Activated naive CD8-positive, alpha-beta T cell treated with anti-CD3 and anti-CD28 coated beads for 36 hours (primary cell): ENCODE results near the gene ANKRD23. TPM values are rescaled to one million over a fixed set of nuclear protein-coding genes. Genes with fewer than 3 reads are reported as not detected.

Experiments used
- DNase-seq: peaks from one replicate; pipeline ENCODE4 v3.0.0; 2021
- H3K27ac Mint-ChIP-seq: one replicate; pipeline ENCODE4 v1.8.0; 2022; ENCODE audit warnings: mild to moderate bottlenecking, moderate library complexity, mixed read lengths
- H3K27me3 Mint-ChIP-seq: one replicate; pipeline ENCODE4 v1.8.0; 2022; ENCODE audit warnings: mild to moderate bottlenecking, mixed read lengths
- H3K36me3 Mint-ChIP-seq: one replicate; pipeline ENCODE4 v1.8.0; 2021; ENCODE audit warnings: mild to moderate bottlenecking, mixed read lengths
- H3K4me1 Mint-ChIP-seq: one replicate; pipeline ENCODE4 v1.8.0; 2021; ENCODE audit warnings: mixed read lengths
- H3K4me3 Mint-ChIP-seq: one replicate; pipeline ENCODE4 v1.8.0; 2022; ENCODE audit warnings: mild to moderate bottlenecking, moderate library complexity, mixed read lengths
- H3K9me3 Mint-ChIP-seq: one replicate; pipeline ENCODE4 v1.8.0; 2022; ENCODE audit warnings: mixed read lengths
- total RNA-seq, 2 experiments: library from RNA; stranded (reverse); gene quantifications; one replicate each; pipeline ENCODE4 v1.2.3, GENCODE V29; 2021

Gene ANKRD23
- total RNA-seq, 2 experiments from 2014 or later, result 2.7 to 3.2 TPM

DNA sequence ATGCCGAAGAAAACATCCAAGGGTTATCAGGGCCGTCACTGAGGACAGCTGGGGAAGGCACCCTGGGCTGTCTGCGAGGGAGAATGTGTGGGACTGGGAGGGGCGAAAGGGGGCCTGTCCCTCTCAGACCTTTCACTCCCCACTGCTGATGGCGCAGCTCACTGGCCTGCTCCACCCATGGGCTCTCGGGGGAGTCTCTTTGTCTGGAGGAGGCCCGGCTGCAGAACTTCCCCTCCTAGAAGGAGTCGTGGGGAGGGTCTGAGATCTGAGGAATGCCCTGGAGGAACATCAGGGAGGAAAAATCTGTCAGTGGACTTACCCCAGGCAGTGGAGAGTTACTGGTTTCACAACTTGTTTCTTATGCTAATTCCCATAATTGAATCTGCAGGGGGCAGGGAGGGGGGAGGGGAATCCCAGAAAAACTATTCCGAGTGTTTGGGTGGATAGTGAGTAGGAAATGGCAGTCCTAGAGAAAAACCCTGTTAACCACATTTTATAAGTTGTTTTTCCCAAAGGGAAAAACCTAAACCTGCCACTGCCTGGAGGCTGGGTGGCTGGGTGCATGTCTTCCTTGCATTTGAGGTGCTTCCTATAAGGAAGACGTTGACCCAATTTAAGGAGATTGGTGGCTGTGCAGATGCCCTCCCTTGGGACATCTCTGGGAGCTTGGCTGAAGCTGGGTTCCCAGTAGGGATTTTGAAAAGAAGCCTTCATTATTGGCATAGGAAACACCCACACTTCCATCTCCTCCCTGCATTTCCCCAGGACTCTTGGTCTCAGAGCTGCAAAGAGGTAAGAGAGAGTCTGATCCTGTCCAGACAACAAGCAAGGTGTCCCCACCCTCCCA is 37.8 kb upstream of the ANKRD23 start:
- H3K9me3 Mint-ChIP-seq, result no peaks in the 10 kb centered on the region
- no peak for DNase-seq
- no peaks in the 10 kb centered on the region for H3K27me3 Mint-ChIP-seq
- no peak overlapping the region for H3K4me3 Mint-ChIP-seq
- no peaks in the 10 kb centered on the region for H3K36me3 Mint-ChIP-seq
- no peak overlapping the region for H3K27ac Mint-ChIP-seq
- no peaks in the 10 kb centered on the region for H3K4me1 Mint-ChIP-seq

DNA sequence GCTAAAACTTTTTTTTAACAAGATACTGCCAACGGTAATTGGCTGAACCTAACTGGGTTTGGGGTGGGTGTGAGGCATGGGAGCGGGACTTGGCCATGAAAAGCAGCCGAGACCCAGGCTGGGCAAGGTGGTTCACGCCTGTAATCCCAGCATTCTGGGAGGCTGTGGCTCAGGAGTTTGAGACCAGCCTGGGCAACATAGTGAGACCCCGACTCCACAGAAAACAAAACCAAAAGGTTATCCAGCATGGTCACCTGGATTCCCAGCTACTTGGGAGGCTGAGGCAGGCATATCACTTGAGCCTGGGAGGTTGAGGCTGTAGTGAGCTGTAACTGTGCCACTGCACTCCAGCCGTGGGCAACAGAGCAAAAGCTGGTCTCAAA is 37.1 kb upstream of the ANKRD23 start:
- H3K4me1 Mint-ChIP-seq, result peaks cover 2% of the 10 kb centered on the region
- no peaks in the 10 kb centered on the region for H3K36me3 Mint-ChIP-seq
- DNase-seq, result no peak
- H3K9me3 Mint-ChIP-seq, result no peaks in the 10 kb centered on the region
- no peak overlapping the region for H3K27ac Mint-ChIP-seq
- no peak overlapping the region for H3K4me3 Mint-ChIP-seq
- no peaks in the 10 kb centered on the region for H3K27me3 Mint-ChIP-seq

DNA sequence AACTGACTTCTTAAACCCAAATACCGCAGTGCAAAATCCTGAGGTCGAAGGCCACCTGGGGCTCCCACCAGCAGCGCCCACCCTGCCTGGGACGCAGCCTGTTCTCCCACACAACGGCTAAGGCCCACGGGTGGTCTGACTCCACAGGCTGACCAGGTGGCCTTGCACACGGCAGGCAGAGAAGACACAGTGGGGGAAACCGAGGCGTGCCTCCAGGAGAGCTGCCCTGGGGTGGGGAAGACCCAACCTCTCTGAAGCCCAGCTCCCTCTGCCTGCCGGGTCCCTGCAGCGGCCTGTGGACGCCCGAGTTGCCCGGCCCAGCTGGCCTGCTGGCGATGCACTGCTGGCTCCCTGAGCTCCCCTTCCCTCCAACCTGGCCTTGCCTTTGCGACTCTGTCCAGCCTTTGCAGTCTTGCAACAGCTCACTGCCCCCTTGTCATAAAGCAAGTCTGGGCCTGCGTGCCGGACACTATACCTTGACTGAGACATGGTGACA is 35.8 kb upstream of the ANKRD23 start:
- Mint-ChIP-seq H3K4me1 (peaks cover 8% of the 10 kb centered on the region), H3K4me3 (no peak overlapping the region), H3K9me3 (no peaks in the 10 kb centered on the region)

DNA sequence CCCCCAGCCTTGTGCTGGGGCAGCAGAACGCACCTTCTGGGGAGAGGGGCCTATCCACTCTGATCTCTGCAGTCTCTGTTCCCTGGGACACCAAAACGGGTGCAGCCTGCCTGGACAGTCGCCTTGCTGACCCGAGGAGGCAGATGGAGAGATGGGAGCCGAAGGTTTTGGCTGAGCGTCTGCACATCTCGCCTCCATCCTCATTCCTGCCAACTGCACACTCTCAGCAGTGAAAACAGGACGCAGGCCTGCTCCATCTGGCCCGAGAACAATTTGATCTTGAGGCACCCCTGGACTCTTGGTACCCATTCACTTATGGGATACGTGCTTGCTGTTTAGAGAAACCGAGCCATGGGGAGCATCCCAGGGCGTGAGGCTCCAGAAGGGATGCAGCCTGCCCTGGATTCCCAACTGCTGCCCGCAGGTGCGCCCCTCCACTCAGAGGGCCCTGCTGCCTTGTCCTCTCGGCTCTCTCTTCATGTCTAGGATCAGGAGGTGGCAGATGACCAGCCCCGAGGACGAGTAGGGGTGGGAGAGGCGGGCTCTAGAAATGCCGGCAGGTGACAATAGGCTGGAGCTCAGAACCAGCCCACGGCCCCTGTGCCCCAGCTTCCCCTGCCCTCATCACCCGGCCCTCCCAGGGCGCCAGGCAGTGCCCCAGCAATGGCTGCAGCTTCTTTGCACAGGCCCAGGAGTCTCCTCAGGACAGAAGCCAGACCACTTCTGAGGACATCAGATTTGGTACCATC is 35.1 kb upstream of the ANKRD23 start:
- no peaks in the 10 kb centered on the region for H3K27me3 Mint-ChIP-seq

More for the DNA sequence above, 35.8 kb upstream of the ANKRD23 start:
- Mint-ChIP-seq H3K27ac (no peak overlapping the region), H3K27me3 (no peaks in the 10 kb centered on the region), H3K36me3 (no peaks in the 10 kb centered on the region)
- no peak for DNase-seq

DNA sequence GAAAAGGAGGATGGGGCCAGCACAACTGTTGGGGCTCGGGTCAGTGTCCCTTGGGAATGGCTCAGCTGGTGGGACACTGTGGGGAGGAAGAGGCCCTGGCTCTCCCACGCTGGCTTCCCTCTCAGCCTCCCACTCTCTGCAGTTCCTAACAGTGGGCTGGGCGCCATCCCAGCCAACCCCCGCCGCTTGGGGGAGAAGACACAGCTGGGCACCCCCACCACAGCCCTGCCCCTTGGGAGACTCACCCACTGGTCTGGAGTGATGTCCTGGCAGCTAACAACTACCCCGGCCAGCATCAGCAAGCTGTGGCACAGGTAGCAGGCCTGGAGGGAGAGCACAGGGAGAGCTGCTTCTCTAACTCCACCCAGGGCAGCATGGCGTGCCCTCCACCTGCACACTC is 34.4 kb upstream of the ANKRD23 start:
- Mint-ChIP-seq H3K4me1 (peaks cover 21% of the 10 kb centered on the region), H3K27ac (no peak overlapping the region), H3K9me3 (no peaks in the 10 kb centered on the region), H3K4me3 (no peak overlapping the region), H3K27me3 (no peaks in the 10 kb centered on the region), H3K36me3 (no peaks in the 10 kb centered on the region)
- no peak for DNase-seq

More for the DNA sequence above, 35.1 kb upstream of the ANKRD23 start:
- DNase-seq, result no peak
- no peak overlapping the region for H3K4me3 Mint-ChIP-seq
- H3K4me1 Mint-ChIP-seq, result peaks cover 14% of the 10 kb centered on the region
- no peaks in the 10 kb centered on the region for H3K9me3 Mint-ChIP-seq
- H3K27ac Mint-ChIP-seq, result no peak overlapping the region
- no peaks in the 10 kb centered on the region for H3K36me3 Mint-ChIP-seq

DNA sequence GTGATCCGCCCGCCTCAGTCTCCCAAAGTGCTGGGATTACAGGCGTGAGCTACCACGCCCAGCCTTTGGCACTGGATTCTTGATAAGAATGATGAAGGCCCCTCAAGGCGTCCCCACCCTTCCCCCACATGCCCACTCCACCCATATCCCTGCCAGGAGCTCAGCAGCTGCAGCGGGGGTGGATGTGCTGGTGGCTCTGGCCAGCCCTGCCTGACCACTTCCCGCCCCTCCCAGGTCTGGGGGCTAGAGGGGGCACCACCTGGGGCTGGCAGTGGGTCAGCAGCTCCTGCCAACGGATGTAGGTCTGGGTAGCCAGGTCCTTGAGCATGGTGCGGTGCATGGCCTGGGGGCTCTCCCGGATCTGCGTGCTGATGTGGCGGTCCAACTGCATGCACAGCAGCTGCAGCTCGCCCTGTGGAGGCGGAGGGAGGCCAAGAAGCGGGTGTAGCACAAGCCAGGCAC is 33.8 kb upstream of the ANKRD23 start:
- no peaks in the 10 kb centered on the region for H3K36me3 Mint-ChIP-seq
- no peak overlapping the region for H3K27ac Mint-ChIP-seq
- H3K9me3 Mint-ChIP-seq, result no peaks in the 10 kb centered on the region
- no peaks in the 10 kb centered on the region for H3K27me3 Mint-ChIP-seq
- no peak overlapping the region for H3K4me3 Mint-ChIP-seq
- peaks cover 26% of the 10 kb centered on the region for H3K4me1 Mint-ChIP-seq
- no peak for DNase-seq

DNA sequence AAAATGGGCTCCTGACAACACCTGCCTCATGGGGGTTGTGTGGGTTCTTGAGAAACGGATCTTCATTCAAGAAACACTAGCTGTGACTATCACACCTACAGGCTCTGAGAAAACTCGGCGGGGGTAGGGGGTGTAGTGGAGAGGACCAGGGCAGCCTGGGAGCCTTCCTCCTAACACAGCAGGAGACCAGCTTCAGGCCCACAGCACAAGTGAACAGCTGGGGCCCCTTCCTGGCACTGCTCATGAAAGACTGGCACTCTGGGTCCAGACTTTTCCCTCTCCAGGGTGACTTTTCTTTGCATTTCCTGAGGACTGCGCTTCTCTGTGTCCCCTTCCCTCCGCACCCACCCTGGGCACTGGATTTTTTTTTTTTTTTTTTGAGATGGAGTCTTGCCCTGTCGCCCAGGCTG is 33.2 kb upstream of the ANKRD23 start:
- H3K4me1 Mint-ChIP-seq, result peaks cover 30% of the 10 kb centered on the region
- H3K27me3 Mint-ChIP-seq, result no peaks in the 10 kb centered on the region
- H3K4me3 Mint-ChIP-seq, result no peak overlapping the region

DNA sequence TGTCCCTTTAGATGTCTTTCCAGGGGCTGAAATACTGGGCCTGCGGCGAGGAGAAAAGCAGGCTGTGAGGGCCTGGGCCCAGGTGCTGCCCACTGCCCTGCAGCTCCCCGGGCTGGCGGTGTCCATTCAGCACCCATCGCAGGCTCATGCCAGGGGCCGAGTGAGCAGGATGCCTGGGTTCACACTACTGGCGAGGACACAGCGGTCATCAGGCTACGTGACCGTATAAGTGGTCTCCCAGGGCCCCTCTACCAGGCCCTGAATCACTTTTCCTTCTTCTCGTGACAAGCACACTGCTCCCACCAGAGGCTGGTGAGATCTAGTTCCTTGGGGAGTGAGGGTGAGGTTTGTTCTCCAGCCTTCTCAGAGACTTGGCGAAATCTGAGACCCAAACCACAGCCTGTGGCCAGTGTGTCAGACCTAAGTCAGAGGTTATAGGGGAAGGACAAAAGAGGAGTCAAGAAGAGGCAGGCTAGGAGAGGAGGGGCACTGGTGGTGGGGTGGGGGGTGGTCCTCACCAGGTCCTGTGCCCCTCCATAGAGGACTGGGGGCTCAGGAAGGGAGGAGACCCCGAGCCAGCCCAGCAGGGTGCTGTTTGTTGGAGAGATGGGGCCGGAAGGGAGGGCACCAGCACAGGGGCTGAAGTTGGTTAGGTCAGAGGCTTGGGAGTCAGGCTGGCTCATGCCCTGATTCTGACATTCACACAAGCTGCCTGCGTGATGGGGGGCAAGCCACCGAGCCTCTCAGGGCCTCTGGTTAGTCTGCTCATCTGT is 32.6 kb upstream of the ANKRD23 start:
- Mint-ChIP-seq H3K9me3 (no peaks in the 10 kb centered on the region), H3K36me3 (no peaks in the 10 kb centered on the region), H3K4me1 (peaks cover 30% of the 10 kb centered on the region), H3K27ac (no peak overlapping the region), H3K27me3 (peaks cover under 1% of the 10 kb centered on the region), H3K4me3 (no peak overlapping the region)
- no peak for DNase-seq

More for the DNA sequence above, 33.2 kb upstream of the ANKRD23 start:
- Mint-ChIP-seq H3K9me3 (no peaks in the 10 kb centered on the region), H3K27ac (no peak overlapping the region), H3K36me3 (no peaks in the 10 kb centered on the region)
- DNase-seq, result no peak

DNA sequence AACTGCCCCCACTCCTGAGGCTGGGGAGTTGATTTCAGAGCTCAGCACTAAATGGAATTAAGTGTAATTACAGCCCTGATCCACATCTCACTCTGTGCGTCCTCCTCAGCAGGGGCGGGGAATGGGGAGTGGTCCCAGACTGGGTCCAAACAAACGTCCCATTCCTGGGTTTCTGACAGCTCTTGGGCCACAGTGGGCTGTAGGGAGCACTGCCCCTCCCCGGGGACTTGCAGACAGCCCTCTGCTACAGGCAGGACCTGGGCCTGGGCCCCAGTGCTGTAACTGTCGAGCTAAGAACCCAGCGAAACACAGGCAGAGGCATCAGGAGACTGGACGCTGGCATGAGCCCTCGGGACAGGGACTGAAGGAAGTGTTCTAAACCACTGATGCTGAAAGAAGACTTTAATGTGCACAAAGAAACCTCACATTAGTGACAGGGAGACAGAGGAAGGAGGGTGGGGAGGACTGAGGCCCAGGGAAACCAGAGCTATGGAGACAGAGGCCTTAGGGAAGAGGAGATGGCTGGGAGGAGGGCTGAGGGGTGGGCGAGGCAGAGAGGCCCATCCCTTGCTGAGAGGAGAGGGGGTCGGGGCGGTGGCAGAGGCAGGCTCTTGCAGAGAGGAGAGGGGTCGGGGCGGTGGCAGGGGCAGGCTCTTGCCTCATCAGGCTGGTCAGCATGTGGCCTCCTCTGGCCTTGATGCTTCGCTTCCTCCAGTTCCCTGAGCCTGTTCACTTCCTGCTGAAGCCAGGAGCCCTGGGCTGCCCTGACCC is 31.9 kb upstream of the ANKRD23 start:
- H3K4me1 Mint-ChIP-seq, result peaks cover 33% of the 10 kb centered on the region
- H3K9me3 Mint-ChIP-seq, result no peaks in the 10 kb centered on the region
- DNase-seq, result no peak
- no peak overlapping the region for H3K4me3 Mint-ChIP-seq
- no peak overlapping the region for H3K27ac Mint-ChIP-seq
- H3K27me3 Mint-ChIP-seq, result peaks cover 6% of the 10 kb centered on the region
- peaks cover 2% of the 10 kb centered on the region for H3K36me3 Mint-ChIP-seq

DNA sequence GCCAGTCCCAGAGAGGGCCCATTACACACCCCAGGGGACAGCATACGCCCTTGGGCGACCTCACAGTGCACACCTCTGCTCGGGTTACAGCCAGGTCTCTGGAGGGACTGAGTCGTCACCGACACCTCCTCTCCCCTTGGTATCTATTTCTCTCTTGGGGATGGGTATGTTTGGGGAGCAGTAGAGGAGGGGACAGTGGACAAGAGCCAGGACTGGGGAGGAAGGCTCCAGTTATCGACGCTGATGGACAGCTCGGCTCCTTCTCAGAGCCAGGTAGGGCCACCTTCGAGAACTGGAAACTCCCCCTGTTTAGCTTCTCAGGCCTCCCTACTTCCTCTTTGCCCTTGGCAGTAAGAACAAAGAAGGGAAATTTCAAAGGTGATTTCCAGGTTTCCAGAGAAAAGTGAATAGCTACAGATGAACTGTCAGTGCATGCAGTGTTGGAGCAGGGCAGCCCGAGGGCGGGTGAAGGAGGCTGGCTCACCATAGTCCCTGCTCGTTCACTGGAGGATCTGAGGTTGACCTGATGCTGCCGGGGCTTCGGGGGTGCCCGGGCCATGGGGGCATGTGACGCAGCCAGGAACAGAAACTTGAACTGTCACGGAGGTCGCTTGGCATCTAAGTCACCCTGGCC is 30.5 kb upstream of the ANKRD23 start:
- peak; percentile 30 for DNase-seq
- Mint-ChIP-seq H3K36me3 (peaks cover 2% of the 10 kb centered on the region), H3K27ac (no peak overlapping the region), H3K4me1 (peaks cover 38% of the 10 kb centered on the region), H3K9me3 (no peaks in the 10 kb centered on the region), H3K27me3 (peaks cover 10% of the 10 kb centered on the region), H3K4me3 (no peak overlapping the region)

DNA sequence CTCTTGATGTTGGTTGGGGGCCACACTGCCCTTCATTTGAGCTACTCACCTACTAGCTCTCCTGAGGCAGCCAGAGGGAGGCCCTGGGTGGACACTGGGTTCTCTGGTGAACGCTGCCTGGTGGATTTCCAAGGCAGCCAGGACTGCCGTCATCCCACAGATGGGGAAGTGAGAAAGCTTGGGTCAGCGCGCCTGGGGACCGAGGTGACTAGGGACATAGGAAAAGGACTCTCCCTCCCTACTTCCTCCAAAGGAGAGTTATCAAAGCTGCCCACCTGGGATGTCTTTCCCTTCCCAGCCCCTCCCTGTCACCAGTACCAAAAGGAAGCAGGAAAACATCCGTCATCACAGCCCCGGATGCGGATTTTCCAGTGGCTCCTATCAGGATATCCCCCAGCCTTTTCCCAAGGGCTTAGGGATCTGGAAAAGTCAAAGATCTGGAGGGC is 29.9 kb upstream of the ANKRD23 start:
- Mint-ChIP-seq H3K4me1 (peaks cover 38% of the 10 kb centered on the region), H3K9me3 (no peaks in the 10 kb centered on the region), H3K27ac (no peak overlapping the region), H3K4me3 (no peak overlapping the region), H3K36me3 (peaks cover 2% of the 10 kb centered on the region), H3K27me3 (peaks cover 10% of the 10 kb centered on the region)
- no peak for DNase-seq

DNA sequence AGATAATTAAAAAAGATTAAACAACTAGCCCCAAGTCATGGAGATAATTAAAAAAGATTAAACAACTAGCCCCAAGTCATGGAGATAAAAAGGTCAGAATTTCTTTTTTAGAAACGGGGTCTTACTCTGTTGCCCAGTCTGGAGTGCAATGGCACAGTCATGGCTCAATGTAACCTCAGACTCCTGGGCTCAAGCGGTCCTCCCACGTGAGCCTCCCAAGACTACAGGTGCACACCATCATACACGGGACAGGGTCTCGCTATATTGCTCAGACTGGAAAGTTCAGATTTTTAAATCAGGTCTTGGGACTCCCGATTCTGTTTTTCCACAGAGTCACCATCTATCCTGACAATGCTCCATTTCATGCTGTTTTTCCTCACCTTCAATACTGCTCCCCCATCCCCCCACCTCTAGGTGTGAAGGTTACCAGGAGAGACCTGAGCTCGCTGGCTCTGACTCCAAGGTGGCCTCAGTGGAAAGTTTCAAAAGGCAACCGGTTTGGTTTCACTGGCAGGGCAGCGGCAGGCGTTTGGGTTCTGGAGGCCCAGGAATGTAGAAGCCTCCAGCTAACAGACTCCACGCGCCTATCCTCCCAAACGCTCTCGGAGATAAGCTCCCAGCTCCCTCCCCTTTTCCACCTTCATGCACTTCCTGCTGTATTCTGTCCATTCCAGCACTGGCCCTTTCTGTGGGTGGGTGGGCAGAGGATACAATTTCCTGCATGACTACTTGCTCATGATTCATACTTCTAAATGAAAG is 28.9 kb upstream of the ANKRD23 start:
- H3K27ac Mint-ChIP-seq, result no peak overlapping the region
- no peak overlapping the region for H3K4me3 Mint-ChIP-seq
- no peak for DNase-seq
- no peaks in the 10 kb centered on the region for H3K9me3 Mint-ChIP-seq
- H3K27me3 Mint-ChIP-seq, result peaks cover 10% of the 10 kb centered on the region
- peaks cover 4% of the 10 kb centered on the region for H3K36me3 Mint-ChIP-seq
- peaks cover 42% of the 10 kb centered on the region for H3K4me1 Mint-ChIP-seq

DNA sequence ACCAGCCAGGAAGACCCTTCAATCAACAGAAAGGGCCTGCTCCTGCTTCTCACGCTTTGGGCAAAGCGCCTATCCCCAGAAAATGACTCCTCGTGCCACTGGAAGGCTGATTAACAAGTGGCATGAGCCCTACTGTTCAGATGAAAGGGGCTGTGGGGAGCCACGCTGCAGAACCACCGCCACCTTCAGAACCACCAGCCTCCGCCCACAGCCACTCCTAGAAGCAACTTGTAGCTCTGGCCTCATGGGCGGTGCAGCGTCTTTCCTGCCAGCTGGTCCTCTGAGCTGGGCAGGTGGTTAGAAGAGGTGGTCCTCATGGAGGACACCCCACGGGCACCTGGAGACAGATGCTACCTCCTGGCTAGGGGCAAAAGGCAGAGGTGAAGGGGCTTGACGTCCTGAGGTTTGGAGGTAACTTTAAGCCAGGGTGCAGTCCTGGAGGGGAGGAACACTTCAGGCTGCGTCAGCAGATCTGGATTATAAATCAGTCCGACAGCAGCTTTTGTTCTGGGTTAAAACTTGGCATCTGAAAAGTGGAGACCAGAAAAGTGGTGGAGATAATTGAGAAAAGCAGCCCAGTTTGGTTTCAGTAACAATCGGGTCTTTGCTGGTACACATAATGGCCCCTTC is 26.9 kb upstream of the ANKRD23 start:
- Mint-ChIP-seq H3K27ac (peak overlapping the region; percentile 38), H3K27me3 (peaks cover 10% of the 10 kb centered on the region), H3K36me3 (peaks cover 7% of the 10 kb centered on the region), H3K9me3 (no peaks in the 10 kb centered on the region), H3K4me3 (peak overlapping the region; percentile 66), H3K4me1 (peaks cover 48% of the 10 kb centered on the region)
- DNase-seq, result peak; percentile 52
